Measurements from ENCODE around the gene VPS54. TPM values are rescaled to one million over a fixed set of nuclear protein-coding genes. Genes with fewer than 3 reads are reported as not detected.
"Not testable (repeated sequence)": the region's sequence is repeated elsewhere in the genome, so short reads cannot be mapped to it uniquely, and the experiment has no call there.

The VPS54 gene
- total RNA-seq, 4 donors from 2014 or later = 4.1 to 27.6 (median 18.6) TPM

DNA sequence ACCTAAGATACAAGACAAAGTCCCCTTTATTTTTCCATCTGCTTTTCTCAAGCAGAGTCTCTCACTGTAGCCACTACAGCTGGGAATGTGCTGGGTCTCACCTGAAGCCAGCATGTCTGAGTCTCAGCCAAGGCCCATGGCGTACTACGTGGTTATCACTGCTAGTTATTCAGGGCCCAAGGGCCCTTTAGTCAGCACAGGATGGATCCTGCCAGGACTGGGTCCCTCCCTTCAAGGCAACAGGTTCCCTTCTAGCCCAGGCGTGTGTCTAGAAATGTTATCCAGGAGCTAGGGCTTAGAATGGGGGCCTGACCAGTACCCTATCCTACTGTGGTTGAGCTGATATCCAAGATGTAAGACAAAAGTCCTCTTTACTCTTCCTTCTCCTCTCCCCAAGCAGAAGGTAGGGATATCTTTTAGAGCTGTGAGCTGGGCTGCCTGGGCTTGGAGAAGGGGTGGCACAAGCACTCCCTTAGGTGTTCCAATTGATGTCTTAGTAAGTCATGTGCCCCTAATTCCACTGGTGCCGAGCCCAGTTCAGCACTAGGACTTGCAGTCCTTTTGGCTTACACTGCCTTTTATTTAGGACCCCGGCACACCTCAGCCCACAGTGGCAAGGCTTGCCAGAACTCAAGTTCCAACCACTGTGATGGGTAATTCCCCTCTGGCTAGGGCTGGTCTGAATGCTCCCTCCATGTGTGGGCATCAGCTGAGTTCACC lies 17.7 kb downstream of the VPS54 start:
- H3K4me1 ChIP-seq = peaks cover 0 to 18% (median 2%) of the 10 kb centered on the region in 4 donors
- H3K36me3 ChIP-seq = no peaks in the 10 kb centered on the region
- DNase-seq = no peak
- H3K27me3 ChIP-seq = no peaks in the 10 kb centered on the region
- TF ChIP-seq, protein P1, sequence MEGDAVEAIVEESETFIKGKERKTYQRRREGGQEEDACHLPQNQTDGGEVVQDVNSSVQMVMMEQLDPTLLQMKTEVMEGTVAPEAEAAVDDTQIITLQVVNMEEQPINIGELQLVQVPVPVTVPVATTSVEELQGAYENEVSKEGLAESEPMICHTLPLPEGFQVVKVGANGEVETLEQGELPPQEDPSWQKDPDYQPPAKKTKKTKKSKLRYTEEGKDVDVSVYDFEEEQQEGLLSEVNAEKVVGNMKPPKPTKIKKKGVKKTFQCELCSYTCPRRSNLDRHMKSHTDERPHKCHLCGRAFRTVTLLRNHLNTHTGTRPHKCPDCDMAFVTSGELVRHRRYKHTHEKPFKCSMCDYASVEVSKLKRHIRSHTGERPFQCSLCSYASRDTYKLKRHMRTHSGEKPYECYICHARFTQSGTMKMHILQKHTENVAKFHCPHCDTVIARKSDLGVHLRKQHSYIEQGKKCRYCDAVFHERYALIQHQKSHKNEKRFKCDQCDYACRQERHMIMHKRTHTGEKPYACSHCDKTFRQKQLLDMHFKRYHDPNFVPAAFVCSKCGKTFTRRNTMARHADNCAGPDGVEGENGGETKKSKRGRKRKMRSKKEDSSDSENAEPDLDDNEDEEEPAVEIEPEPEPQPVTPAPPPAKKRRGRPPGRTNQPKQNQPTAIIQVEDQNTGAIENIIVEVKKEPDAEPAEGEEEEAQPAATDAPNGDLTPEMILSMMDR (IDR thresholded peaks at IDR 0.05) = no peak
- no peak for TF ChIP-seq POLR2A (IDR thresholded peaks at IDR 0.05)
- no peak for TF ChIP-seq EP300 (IDR thresholded peaks at IDR 0.05; ENCODE audit: low read depth)
- no peak for TF ChIP-seq POLR2AphosphoS5 (IDR thresholded peaks at IDR 0.05)
- WGBS, 2 donors (ENCODE audit: low coverage in 1 of 2) = 99 to 100% methylated on average over 3 to 5 of the region's 5 CpGs
- no peaks in the 10 kb centered on the region for H3K9me3 ChIP-seq
- no peak overlapping the region for H3K4me3 ChIP-seq
- intact Hi-C loops (cut with DNase I; ENCODE audit: low total_unique reads) = no loop called here
- no peak overlapping the region for H3K27ac ChIP-seq
- in situ Hi-C loops (cut with MboI; ENCODE audit: low pct_ligation_motif_present in 1 of 4, low pct_unique_long_range_greater_than_20kb in 1 of 4, low sequenced_read_pairs in 3 of 4) = no loop called here

GRCh38 chr2:64000630-64001381 lies 18.4 kb downstream of the VPS54 start:
- intact Hi-C loops (cut with DNase I; ENCODE audit: low total_unique reads) = no loop called here
- no peak for DNase-seq
- H3K4me3 ChIP-seq = no peak overlapping the region
- no peaks in the 10 kb centered on the region for H3K9me3 ChIP-seq
- no peaks in the 10 kb centered on the region for H3K36me3 ChIP-seq
- peaks cover 0 to 14% (median 2%) of the 10 kb centered on the region in 4 donors for H3K4me1 ChIP-seq
- WGBS, 2 donors (ENCODE audit: low coverage in 1 of 2) = 99 to 100% methylated on average over 1 to 5 of the region's 5 CpGs
- in situ Hi-C loops (cut with MboI; ENCODE audit: low pct_ligation_motif_present in 1 of 4, low pct_unique_long_range_greater_than_20kb in 1 of 4, low sequenced_read_pairs in 3 of 4) = no loop called here
- no peak for TF ChIP-seq POLR2A (IDR thresholded peaks at IDR 0.05)
- TF ChIP-seq, protein P1 (IDR thresholded peaks at IDR 0.05) = peak in 1 of 5 experiments; percentile 10
- no peak overlapping the region for H3K27ac ChIP-seq
- H3K27me3 ChIP-seq = no peaks in the 10 kb centered on the region

DNA sequence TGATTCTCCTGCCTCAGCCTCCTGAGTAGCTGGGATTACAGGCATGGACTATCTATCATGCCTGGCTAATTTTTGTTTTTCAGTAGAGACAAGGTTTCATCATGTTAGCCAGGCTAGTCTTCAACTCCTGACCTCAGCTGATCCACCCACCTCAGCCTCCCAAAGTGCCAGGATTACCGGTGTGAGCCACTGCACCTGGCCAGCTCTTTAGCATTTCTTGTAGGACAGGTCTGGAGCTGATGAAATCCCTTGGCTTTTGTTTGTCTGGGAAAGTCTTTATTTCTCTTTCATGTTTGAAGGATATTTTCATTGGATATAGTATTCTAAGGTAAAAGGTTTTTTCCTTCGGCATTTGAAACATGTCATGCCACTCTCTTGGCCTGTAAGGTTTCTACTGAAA lies 20.2 kb downstream of the VPS54 start:
- no peaks in the 10 kb centered on the region for H3K27me3 ChIP-seq
- no peak for DNase-seq
- H3K4me1 ChIP-seq = peaks cover 0 to 9% (median 2%) of the 10 kb centered on the region in 4 donors
- 98 to 100% methylated on average over 1 to 2 of the region's 2 CpGs for WGBS, 2 donors (ENCODE audit: low coverage in 1 of 2)
- no peaks in the 10 kb centered on the region for H3K9me3 ChIP-seq
- in situ Hi-C loops (cut with MboI; ENCODE audit: low pct_ligation_motif_present in 1 of 4, low pct_unique_long_range_greater_than_20kb in 1 of 4, low sequenced_read_pairs in 3 of 4) (no loop called here), intact Hi-C loops (cut with DNase I; ENCODE audit: low total_unique reads) (no loop called here)
- H3K4me3 ChIP-seq = no peak overlapping the region
- H3K36me3 ChIP-seq = no peaks in the 10 kb centered on the region
- no peak overlapping the region for H3K27ac ChIP-seq
- TF ChIP-seq POLR2A (IDR thresholded peaks at IDR 0.05) (no peak), EP300 (IDR thresholded peaks at IDR 0.05; ENCODE audit: low read depth) (no peak), POLR2AphosphoS5 (IDR thresholded peaks at IDR 0.05) (no peak)
- TF ChIP-seq, protein P1 (IDR thresholded peaks at IDR 0.05) = no peak

DNA sequence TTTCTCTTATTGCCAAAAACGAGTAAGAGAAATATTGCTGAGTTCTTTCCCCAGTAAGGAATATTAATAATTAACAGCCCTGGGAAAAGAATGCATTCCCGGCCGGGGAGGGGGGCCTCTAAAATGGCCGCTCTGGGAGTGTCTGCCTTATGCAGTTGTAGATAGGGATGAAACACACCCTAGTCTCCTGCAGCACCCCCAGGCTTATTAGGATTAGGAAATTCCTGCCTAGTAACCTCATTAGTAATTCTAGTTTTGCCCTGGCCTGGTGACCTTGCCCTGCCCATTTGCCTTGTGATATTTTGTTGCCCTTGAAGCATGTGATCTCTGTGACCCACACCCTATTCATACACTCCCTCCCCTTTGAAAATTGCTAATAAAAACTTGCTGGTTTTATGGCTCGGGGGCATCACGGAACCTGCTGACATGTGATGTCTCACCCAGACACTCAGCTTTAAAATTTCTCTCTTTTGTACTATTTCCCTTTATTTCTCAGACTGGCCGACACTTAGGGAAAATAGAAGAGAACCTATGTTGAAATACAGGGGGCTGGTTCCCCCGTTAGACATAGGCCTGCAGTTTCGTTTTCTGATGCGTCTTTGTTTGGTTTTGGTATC lies 22.5 kb downstream of the VPS54 start:
- intact Hi-C loops (cut with DNase I; ENCODE audit: low total_unique reads); H3K27ac ChIP-seq; H3K4me1 ChIP-seq; H3K36me3 ChIP-seq; H3K9me3 ChIP-seq; H3K27me3 ChIP-seq; in situ Hi-C loops (cut with MboI; ENCODE audit: low pct_ligation_motif_present in 1 of 4, low pct_unique_long_range_greater_than_20kb in 1 of 4, low sequenced_read_pairs in 3 of 4); H3K4me3 ChIP-seq; DNase-seq: not testable (repeated sequence)
- WGBS, 2 donors (ENCODE audit: low coverage in 1 of 2) = 85 to 95% methylated on average over 5 to 10 of the region's 10 CpGs

DNA sequence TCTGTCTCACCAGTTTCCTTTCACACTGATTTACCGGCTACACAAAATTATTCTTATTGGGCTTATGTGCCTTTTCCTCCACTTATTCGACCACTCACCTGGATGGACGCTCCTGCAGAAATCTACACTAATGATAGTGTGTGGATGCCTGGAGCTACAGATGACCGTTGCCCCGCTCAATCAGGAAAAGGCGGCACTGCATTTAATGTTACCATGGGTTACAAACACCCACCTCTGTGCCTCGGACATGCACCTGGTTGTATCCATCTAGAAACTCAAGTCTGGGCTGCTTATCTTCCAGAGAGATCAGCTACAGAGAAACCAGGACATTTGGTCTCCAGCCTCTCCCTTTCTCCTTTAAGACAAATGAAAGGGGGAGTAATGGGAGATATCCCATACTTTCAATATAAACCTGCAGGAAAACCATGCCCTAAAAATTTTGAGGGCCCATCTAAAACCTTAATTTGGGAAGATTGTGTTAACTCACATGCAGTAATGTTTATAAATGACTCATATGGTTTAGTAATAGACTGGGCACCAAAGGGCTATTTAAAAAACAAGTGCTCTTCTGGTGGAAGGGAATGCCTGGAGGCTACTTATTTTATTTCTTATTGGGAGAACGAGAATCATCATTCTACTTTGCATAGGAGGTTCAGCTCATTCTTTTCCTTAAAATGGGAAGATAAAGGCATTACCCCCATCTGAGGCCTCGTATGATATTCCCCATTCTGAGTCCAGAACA lies 24.7 kb downstream of the VPS54 start:
- not testable (repeated sequence) for H3K27ac ChIP-seq, DNase-seq
- WGBS, 2 donors (ENCODE audit: low coverage in 1 of 2) = 96% methylated on average over 9 of the region's 9 CpGs; no CpG with 5 or more reads in 1 of the 2 donors

More for the DNA sequence above, 24.7 kb downstream of the VPS54 start:
- H3K9me3 ChIP-seq; H3K4me3 ChIP-seq; intact Hi-C loops (cut with DNase I; ENCODE audit: low total_unique reads); in situ Hi-C loops (cut with MboI; ENCODE audit: low pct_ligation_motif_present in 1 of 4, low pct_unique_long_range_greater_than_20kb in 1 of 4, low sequenced_read_pairs in 3 of 4); H3K36me3 ChIP-seq; H3K4me1 ChIP-seq; H3K27me3 ChIP-seq: not testable (repeated sequence)
